Fibroblast of pulmonary artery (primary cell): ENCODE results near the gene QRFP.

ENCODE experiments used
- DNase-seq: peaks from one replicate; pipeline ENCODE4 v3.0.0-alpha.2; 2010; ENCODE audit warnings: low read depth
- H3K4me3 ChIP-seq: replicated peaks from 2 replicates; pipeline ENCODE4 v1.5.1; 2011; ENCODE audit warnings: low read depth, mild to moderate bottlenecking, control low read depth, low read length, moderate library complexity
- TF ChIP-seq, protein P1 (sequence below): IDR thresholded peaks from 2 replicates; pipeline ENCODE4 v1.5.1; 2011; ENCODE audit warnings: mild to moderate bottlenecking, control low read depth, low read length, inconsistent platforms; ENCODE audit errors: missing control alignments

The QRFP gene

DNA sequence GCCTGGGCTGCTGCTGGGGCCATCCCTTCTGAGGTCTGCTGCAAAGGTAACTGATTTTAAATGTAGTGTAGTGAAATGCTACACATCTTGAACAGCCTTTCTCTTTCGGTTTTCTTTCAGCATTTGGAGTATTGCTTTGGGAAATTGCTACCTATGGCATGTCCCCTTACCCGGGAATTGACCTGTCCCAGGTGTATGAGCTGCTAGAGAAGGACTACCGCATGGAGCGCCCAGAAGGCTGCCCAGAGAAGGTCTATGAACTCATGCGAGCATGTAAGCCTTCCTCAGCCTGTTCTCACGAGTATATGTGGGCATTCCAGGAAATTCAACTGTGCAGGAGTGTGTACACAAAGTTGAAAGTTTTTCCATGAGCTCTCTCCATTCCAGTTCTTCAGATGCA, 18.3 kb downstream of the QRFP start:
- no peak for DNase-seq
- TF ChIP-seq, protein P1, sequence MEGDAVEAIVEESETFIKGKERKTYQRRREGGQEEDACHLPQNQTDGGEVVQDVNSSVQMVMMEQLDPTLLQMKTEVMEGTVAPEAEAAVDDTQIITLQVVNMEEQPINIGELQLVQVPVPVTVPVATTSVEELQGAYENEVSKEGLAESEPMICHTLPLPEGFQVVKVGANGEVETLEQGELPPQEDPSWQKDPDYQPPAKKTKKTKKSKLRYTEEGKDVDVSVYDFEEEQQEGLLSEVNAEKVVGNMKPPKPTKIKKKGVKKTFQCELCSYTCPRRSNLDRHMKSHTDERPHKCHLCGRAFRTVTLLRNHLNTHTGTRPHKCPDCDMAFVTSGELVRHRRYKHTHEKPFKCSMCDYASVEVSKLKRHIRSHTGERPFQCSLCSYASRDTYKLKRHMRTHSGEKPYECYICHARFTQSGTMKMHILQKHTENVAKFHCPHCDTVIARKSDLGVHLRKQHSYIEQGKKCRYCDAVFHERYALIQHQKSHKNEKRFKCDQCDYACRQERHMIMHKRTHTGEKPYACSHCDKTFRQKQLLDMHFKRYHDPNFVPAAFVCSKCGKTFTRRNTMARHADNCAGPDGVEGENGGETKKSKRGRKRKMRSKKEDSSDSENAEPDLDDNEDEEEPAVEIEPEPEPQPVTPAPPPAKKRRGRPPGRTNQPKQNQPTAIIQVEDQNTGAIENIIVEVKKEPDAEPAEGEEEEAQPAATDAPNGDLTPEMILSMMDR, result no peak
- H3K4me3 ChIP-seq, result no peak overlapping the region

DNA sequence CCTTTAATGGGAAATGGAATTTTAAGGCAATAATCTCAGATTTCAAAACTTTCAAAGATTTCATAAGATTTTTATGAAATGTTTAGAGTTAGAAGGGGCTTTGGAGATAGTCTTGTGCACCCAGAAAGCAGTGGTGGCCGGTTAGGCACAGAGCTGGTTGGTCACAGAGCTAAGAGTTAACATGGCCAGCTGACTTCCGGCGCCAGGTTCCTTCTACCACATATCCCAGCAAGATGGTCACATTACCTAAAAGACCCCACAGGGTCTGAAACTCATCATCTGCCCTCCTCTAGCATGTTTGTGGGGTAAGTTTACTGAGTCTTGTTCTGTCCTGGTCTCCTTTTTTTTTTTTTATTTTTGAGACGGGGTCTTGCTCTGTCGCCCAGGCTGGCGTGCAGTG, 19.3 kb downstream of the QRFP start:
- DNase-seq, result no peak
- H3K4me3 ChIP-seq, result no peak overlapping the region

DNA sequence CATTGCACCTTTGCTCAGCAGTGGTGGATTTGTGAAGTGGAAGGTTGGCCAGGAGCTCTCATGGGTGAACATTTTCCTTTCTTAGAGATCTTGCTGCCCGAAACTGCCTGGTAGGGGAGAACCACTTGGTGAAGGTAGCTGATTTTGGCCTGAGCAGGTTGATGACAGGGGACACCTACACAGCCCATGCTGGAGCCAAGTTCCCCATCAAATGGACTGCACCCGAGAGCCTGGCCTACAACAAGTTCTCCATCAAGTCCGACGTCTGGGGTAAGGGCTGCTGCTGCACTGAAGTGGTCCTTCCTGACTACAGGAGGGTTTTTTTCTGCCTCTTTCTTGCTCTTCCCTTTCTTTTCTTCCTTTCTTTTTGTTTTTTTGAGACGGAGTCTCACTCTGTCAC, 21.8 kb downstream of the QRFP start:
- no peak for DNase-seq
- no peak overlapping the region for H3K4me3 ChIP-seq
- TF ChIP-seq, protein P1, result no peak

More for the DNA sequence above, 19.3 kb downstream of the QRFP start:
- TF ChIP-seq, protein P1, result no peak

DNA sequence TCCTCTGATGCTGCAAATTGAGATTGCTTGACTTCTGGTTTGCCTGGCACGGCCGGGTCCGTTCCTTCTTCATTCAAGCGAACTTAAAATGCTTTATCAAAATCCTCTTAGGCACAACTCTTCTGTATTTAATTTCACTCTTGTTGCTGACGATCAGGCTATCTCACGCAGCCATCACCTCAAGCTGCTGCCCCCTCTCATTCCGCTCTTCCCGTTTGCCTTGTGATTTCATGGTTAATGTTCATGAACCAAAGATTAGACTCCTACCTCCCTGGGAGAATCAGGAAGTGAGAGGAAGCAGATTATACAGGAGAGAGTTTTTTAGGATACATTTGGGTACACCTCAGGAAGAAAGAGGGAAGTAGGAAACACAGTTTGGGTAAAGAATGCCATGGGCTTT, 22.6 kb downstream of the QRFP start:
- TF ChIP-seq, protein P1, result no peak
- H3K4me3 ChIP-seq, result no peak overlapping the region
- DNase-seq, result no peak

DNA sequence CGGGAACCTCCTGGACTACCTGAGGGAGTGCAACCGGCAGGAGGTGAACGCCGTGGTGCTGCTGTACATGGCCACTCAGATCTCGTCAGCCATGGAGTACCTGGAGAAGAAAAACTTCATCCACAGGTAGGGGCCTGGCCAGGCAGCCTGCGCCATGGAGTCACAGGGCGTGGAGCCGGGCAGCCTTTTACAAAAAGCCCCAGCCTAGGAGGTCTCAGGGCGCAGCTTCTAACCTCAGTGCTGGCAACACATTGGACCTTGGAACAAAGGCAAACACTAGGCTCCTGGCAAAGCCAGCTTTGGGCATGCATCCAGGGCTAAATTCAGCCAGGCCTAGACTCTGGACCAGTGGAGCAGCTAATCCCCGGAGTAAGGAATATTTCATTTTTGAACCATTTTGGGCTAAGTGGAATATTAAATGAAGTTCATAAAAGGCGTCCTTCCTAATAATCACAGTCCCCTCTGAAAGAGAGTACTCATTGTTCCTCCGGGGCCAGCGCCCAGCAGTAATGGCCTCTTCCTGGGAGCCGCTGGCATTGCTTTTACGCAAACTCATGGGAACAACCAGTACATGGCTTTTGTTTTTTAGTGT, 23.6 kb downstream of the QRFP start:
- no peak for DNase-seq
- no peak overlapping the region for H3K4me3 ChIP-seq
- TF ChIP-seq, protein P1, result no peak

DNA sequence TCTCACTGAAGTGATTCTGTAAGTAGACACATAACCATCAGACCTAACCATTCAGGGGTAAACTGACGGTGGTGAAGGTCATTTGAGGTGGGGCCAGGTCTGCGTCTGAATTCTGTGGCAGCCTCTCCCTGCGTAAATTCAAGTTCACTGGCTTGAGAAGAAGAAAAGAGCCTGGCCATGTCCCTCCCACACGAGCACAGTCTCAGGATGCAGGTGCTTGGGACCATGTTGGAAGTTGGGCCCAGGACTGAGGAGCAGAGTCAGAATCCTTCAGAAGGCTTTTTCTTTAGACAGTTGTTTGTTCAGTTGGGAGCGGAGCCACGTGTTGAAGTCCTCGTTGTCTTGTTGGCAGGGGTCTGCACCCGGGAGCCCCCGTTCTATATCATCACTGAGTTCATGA, 24.1 kb downstream of the QRFP start:
- DNase-seq, result no peak
- TF ChIP-seq, protein P1, result no peak
- H3K4me3 ChIP-seq, result no peak overlapping the region

DNA sequence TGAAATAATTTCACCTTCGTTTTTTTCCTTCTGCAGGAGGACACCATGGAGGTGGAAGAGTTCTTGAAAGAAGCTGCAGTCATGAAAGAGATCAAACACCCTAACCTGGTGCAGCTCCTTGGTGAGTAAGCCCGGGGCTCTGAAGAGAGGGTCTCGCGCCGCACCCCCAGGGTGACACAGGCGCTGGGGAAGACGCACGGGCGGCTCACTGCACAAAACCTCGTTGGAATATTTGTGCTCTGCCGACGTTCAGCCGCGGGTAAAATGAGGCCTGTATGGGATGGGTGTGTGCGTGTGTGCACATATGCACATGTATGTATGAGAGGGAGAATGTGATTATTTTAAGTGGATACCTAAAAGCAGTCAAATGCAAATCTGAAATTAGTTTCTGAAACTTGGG, 24.5 kb downstream of the QRFP start:
- no peak for DNase-seq
- TF ChIP-seq, protein P1, result no peak
- H3K4me3 ChIP-seq, result no peak overlapping the region
